Tracheal epithelial cell (primary cell): ENCODE measurements around the gene MXRA5. TPM values are rescaled to one million over a fixed set of nuclear protein-coding genes. Genes with fewer than 3 reads are reported as not detected.

ENCODE experiments used
- total RNA-seq: library from RNA; depleted of rRNA; stranded (reverse); fragments of >200 nt; gene quantifications from 2 replicates; pipeline ENCODE4 v1.2.1, GENCODE V29; 2014

The MXRA5 gene, protein sequence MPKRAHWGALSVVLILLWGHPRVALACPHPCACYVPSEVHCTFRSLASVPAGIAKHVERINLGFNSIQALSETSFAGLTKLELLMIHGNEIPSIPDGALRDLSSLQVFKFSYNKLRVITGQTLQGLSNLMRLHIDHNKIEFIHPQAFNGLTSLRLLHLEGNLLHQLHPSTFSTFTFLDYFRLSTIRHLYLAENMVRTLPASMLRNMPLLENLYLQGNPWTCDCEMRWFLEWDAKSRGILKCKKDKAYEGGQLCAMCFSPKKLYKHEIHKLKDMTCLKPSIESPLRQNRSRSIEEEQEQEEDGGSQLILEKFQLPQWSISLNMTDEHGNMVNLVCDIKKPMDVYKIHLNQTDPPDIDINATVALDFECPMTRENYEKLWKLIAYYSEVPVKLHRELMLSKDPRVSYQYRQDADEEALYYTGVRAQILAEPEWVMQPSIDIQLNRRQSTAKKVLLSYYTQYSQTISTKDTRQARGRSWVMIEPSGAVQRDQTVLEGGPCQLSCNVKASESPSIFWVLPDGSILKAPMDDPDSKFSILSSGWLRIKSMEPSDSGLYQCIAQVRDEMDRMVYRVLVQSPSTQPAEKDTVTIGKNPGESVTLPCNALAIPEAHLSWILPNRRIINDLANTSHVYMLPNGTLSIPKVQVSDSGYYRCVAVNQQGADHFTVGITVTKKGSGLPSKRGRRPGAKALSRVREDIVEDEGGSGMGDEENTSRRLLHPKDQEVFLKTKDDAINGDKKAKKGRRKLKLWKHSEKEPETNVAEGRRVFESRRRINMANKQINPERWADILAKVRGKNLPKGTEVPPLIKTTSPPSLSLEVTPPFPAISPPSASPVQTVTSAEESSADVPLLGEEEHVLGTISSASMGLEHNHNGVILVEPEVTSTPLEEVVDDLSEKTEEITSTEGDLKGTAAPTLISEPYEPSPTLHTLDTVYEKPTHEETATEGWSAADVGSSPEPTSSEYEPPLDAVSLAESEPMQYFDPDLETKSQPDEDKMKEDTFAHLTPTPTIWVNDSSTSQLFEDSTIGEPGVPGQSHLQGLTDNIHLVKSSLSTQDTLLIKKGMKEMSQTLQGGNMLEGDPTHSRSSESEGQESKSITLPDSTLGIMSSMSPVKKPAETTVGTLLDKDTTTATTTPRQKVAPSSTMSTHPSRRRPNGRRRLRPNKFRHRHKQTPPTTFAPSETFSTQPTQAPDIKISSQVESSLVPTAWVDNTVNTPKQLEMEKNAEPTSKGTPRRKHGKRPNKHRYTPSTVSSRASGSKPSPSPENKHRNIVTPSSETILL (N-terminal part only)
- total RNA-seq = 0.85 and 1.7 TPM in 2 replicates

DNA sequence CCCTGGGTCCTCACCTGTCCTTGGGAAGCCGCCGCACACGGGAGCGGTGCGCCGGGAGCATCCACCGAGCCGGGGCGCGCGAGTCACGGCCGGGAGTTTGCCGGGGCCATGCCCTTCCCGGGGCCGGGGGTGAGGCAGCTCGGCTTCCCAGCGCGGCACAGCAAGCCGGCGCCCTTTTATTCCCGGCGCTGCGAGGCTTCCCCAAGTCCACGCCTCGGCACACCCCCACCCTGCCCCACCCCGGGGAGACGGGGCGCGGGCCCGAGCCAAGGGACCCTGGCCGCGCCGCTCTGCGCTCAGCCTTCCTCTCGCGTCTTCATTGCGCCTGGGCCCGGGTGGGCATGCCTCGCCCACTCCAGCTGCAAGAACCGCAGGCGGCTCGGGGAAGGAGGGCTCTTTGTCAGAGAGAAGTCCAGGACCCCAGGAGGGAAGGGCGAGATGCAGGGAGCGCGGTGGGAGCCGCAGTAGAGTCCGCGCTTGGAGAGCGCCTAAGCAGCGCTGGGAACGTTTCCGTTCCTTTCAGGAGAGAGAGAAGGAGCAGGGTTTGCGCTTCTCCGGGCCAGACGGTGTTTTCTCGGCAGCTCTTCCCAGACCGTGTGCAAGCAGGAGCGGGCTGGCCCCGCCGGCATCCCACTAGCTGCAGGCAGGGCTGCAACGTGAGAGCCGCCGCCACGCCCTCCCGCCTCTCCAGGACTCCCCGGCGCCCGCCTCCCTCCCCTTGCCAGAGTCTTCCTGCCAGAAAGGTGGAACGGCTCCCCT lies at the start of gene MXRA5:
MXRA5 (minus strand) TSS at position 152 of the 759 bp plus-strand sequence. CDS start 2,819 bp downstream, outside the sequence.

